ENCODE measurements around the gene OR9Q1.

DNA sequence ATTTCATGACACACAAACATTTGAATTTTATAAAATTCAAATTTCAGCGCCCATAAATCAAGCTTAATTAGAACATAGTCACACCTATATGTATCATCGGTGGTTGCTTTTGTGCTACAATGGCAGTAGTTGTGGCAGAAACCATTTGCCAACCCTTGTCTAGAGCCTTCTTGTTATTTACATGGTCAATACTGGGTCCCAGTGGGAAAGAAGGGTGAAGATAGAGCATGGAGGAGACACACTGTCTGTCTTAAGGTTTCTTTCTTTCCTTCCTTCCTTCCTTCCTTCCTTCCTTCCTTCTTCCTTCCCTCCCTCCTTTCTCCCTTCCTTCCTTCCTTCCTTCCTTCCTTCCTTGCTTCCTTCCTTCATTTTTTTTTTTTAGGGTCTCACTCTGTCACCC is 10.8 kb downstream of the OR9Q1 start:
- TF ChIP-seq, protein P1, sequence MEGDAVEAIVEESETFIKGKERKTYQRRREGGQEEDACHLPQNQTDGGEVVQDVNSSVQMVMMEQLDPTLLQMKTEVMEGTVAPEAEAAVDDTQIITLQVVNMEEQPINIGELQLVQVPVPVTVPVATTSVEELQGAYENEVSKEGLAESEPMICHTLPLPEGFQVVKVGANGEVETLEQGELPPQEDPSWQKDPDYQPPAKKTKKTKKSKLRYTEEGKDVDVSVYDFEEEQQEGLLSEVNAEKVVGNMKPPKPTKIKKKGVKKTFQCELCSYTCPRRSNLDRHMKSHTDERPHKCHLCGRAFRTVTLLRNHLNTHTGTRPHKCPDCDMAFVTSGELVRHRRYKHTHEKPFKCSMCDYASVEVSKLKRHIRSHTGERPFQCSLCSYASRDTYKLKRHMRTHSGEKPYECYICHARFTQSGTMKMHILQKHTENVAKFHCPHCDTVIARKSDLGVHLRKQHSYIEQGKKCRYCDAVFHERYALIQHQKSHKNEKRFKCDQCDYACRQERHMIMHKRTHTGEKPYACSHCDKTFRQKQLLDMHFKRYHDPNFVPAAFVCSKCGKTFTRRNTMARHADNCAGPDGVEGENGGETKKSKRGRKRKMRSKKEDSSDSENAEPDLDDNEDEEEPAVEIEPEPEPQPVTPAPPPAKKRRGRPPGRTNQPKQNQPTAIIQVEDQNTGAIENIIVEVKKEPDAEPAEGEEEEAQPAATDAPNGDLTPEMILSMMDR (IDR thresholded peaks at IDR 0.05), result no peak
- TF ChIP-seq POLR2A (IDR thresholded peaks at IDR 0.05), result no peak
